ENCODE results near the gene FPGS. TPM values are rescaled to one million over a fixed set of nuclear protein-coding genes. Genes with fewer than 3 reads are reported as not detected.

FPGS gene
- total RNA-seq, 1 donor from 2014 or later = 69.9 TPM

DNA sequence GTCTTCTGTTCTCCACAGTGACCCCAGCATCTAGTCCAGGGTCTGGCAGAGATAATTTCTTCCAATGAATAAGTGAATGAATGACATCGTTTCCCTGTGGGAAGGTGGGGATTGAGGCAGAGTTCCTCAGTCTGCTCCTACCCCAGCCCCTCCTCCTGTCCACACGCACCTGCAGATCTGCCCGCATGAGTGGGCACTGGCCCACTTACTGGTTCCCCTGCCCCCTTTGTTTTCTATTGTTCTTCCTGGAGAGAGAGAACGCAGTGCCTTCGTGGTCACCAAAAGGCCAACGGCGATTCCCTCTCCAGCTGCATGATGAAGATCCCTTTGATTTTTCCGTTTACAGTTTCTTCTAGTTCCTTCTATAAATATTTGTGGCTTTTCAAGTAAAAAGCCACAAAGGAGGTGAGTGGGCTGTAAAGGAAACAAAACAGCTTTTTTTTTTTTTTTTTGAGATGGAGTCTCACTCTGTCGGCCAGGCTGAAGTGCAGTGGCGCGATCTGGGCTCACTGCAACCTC lies 5.8 kb upstream of the FPGS start:
- no peak for DNase-seq (ENCODE audit: low read depth, low spot score)
- H3K4me3 Mint-ChIP-seq = peak overlapping the region; percentile 28
- no peak overlapping the region for H3K27ac Mint-ChIP-seq (ENCODE audit: unreplicated experiment)

DNA sequence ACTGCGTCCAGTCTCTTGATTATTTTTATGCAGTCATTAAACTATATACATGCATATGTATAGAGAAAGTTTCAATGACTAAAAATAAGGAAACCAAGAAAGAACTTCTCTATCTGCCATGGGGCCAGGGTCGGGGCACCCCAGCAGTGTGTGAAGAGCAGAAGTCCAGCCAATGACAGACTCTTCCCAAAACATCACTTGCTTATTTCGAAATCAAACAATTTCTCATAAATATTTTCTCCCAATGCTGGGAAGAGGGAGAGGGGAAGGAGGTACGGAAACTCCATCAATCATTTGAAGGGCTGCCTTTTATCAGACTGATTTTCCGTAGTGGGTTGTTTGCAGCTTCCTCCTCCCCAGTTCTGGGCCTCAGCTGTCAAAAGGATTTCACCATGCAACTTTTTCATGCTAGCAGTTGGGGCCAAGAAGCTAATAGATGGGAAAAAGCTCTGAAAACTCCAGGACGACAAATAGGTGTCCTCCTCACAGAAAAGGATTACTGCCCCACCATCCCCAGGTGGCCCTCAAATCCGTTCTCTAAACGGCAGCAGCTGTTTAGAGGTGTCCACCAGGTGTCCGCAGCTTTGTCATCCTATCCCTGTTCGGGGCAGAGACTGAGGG lies 617 bp upstream of the FPGS start:
- Mint-ChIP-seq H3K27me3 (ENCODE audit: low read depth) (no peaks in the 10 kb centered on the region), H3K36me3 (ENCODE audit: low read depth) (peaks cover 5% of the 10 kb centered on the region), H3K4me3 (peak overlapping the region; percentile 99), H3K4me1 (peaks cover 13% of the 10 kb centered on the region), H3K9me3 (no peaks in the 10 kb centered on the region), H3K27ac (ENCODE audit: unreplicated experiment) (peak overlapping the region; percentile 67)
- peak; percentile 24 for TF ChIP-seq CTCF (conservative IDR thresholded peaks at IDR 0.05)
- DNase-seq (ENCODE audit: low read depth, low spot score) = no peak

More for the DNA sequence above, 5.8 kb upstream of the FPGS start:
- Mint-ChIP-seq H3K36me3 (ENCODE audit: low read depth) (peaks cover 3% of the 10 kb centered on the region), H3K27me3 (ENCODE audit: low read depth) (no peaks in the 10 kb centered on the region), H3K9me3 (no peaks in the 10 kb centered on the region), H3K4me1 (peaks cover 8% of the 10 kb centered on the region)
- TF ChIP-seq CTCF (conservative IDR thresholded peaks at IDR 0.05) = no peak

- peak overlapping the region; percentile 98 for H3K27ac Mint-ChIP-seq (ENCODE audit: unreplicated experiment)
- no peaks in the 10 kb centered on the region for H3K9me3 Mint-ChIP-seq
- peaks cover 5% of the 10 kb centered on the region for H3K36me3 Mint-ChIP-seq (ENCODE audit: low read depth)
- H3K4me3 Mint-ChIP-seq = peak overlapping the region; percentile 99
- H3K4me1 Mint-ChIP-seq = peaks cover 12% of the 10 kb centered on the region
- H3K27me3 Mint-ChIP-seq (ENCODE audit: low read depth) = no peaks in the 10 kb centered on the region
- no peak for DNase-seq (ENCODE audit: low read depth, low spot score)
- no peak for TF ChIP-seq CTCF (conservative IDR thresholded peaks at IDR 0.05)
Measured at GRCh38 chr9:127803507-127804352, 1.0 kb downstream of the FPGS start.

- peak; percentile 50 for TF ChIP-seq CTCF (conservative IDR thresholded peaks at IDR 0.05)
- Mint-ChIP-seq H3K4me3 (peak overlapping the region; percentile 17), H3K9me3 (no peaks in the 10 kb centered on the region), H3K4me1 (peaks cover 12% of the 10 kb centered on the region), H3K27ac (ENCODE audit: unreplicated experiment) (no peak overlapping the region), H3K36me3 (ENCODE audit: low read depth) (peaks cover 5% of the 10 kb centered on the region), H3K27me3 (ENCODE audit: low read depth) (no peaks in the 10 kb centered on the region)
- DNase-seq (ENCODE audit: low read depth, low spot score) = peak; percentile 48
Measured at GRCh38 chr9:127805620-127806019, 2.9 kb downstream of the FPGS start.

DNA sequence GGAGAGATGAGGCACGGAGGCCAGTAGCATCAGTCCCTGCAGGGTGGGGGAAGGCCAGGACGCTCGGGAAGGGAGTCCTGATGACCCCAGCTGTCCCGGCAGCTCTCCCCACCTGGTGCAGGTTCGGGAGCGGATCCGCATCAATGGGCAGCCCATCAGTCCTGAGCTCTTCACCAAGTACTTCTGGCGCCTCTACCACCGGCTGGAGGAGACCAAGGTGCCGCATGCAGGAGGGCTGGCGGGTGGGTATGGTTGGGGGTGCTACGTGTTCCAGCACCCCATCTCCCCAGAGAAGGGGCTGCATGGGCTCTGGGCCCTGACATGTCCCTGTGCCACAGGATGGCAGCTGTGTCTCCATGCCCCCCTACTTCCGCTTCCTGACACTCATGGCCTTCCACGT lies 4.2 kb downstream of the FPGS start:
- no peak for TF ChIP-seq CTCF (conservative IDR thresholded peaks at IDR 0.05)

More for the DNA sequence above, 4.2 kb downstream of the FPGS start:
- no peak for DNase-seq (ENCODE audit: low read depth, low spot score)
- Mint-ChIP-seq H3K27me3 (ENCODE audit: low read depth) (no peaks in the 10 kb centered on the region), H3K4me1 (peaks cover 11% of the 10 kb centered on the region), H3K9me3 (no peaks in the 10 kb centered on the region), H3K36me3 (ENCODE audit: low read depth) (peaks cover 5% of the 10 kb centered on the region), H3K4me3 (peak overlapping the region; percentile 54), H3K27ac (ENCODE audit: unreplicated experiment) (no peak overlapping the region)
